NCI-H524 (cell line): Measurements from ENCODE around the gene NUDCD2.
"Not testable (repeated sequence)": the region's sequence is repeated elsewhere in the genome, so short reads cannot be mapped to it uniquely, and the experiment has no call there.

Experiments
- DNase-seq, 2 experiments: peaks; one replicate each; lab custom pipeline; 2025; lab: John Stamatoyannopoulos, UW

Gene NUDCD2

GRCh38 chr5:163426128-163426527 is 33.8 kb downstream of the NUDCD2 start:
- not testable (repeated sequence) for DNase-seq

- DNase-seq, result no peak
Measured at GRCh38 chr5:163424836-163425235, 35.1 kb downstream of the NUDCD2 start.

GRCh38 chr5:163415673-163416072 is 44.2 kb downstream of the NUDCD2 start:
- not testable (repeated sequence) for DNase-seq

- DNase-seq, result no peak
Measured at GRCh38 chr5:163410505-163410904, 49.4 kb downstream of the NUDCD2 start.

- no peak for DNase-seq
Measured at GRCh38 chr5:163409384-163409783, 50.5 kb downstream of the NUDCD2 start.

GRCh38 chr5:163408311-163408923 is 51.5 kb downstream of the NUDCD2 start:
- peak; percentile 16 to 63 for DNase-seq

- DNase-seq, result no peak
Measured at GRCh38 chr5:163407034-163407655, 52.8 kb downstream of the NUDCD2 start.

GRCh38 chr5:163404364-163405173 is 55.3 kb downstream of the NUDCD2 start:
- DNase-seq, result no peak

- no peak for DNase-seq
Measured at GRCh38 chr5:163402007-163402406, 57.9 kb downstream of the NUDCD2 start.

GRCh38 chr5:163401271-163401670 is 58.6 kb downstream of the NUDCD2 start:
- DNase-seq, result no peak

GRCh38 chr5:163399923-163400322 is 60.0 kb downstream of the NUDCD2 start:
- DNase-seq, result no peak

GRCh38 chr5:163397354-163397753 is 62.5 kb downstream of the NUDCD2 start:
- DNase-seq, result no peak

GRCh38 chr5:163396818-163397340 is 63.0 kb downstream of the NUDCD2 start:
- not testable (repeated sequence) for DNase-seq
